ENCODE results near the gene ITGAL.

GRCh38 chr16:30567991-30568638 is 95.6 kb downstream of the ITGAL start:
- TF ChIP-seq CTCF (IDR thresholded peaks at IDR 0.05) (no peak), POLR2A (IDR thresholded peaks at IDR 0.05) (no peak), POLR2AphosphoS5 (IDR thresholded peaks at IDR 0.05) (no peak)

Measured in transverse colon (tissue), 4 donors.